CD4-positive, alpha-beta T cell treated with Interleukin-15 for 4 hours (primary cell): ENCODE data around the gene CDC42BPB.
A peak's percentile ranks its signal among the peaks of the same experiment; 100 is the strongest.

Source experiments
- DNase-seq: peaks from one replicate; pipeline ENCODE4 v3.0.0-alpha.2; 2020; ENCODE audit warnings: low spot score

The CDC42BPB gene, protein sequence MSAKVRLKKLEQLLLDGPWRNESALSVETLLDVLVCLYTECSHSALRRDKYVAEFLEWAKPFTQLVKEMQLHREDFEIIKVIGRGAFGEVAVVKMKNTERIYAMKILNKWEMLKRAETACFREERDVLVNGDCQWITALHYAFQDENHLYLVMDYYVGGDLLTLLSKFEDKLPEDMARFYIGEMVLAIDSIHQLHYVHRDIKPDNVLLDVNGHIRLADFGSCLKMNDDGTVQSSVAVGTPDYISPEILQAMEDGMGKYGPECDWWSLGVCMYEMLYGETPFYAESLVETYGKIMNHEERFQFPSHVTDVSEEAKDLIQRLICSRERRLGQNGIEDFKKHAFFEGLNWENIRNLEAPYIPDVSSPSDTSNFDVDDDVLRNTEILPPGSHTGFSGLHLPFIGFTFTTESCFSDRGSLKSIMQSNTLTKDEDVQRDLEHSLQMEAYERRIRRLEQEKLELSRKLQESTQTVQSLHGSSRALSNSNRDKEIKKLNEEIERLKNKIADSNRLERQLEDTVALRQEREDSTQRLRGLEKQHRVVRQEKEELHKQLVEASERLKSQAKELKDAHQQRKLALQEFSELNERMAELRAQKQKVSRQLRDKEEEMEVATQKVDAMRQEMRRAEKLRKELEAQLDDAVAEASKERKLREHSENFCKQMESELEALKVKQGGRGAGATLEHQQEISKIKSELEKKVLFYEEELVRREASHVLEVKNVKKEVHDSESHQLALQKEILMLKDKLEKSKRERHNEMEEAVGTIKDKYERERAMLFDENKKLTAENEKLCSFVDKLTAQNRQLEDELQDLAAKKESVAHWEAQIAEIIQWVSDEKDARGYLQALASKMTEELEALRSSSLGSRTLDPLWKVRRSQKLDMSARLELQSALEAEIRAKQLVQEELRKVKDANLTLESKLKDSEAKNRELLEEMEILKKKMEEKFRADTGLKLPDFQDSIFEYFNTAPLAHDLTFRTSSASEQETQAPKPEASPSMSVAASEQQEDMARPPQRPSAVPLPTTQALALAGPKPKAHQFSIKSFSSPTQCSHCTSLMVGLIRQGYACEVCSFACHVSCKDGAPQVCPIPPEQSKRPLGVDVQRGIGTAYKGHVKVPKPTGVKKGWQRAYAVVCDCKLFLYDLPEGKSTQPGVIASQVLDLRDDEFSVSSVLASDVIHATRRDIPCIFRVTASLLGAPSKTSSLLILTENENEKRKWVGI (N-terminal part only)

DNA sequence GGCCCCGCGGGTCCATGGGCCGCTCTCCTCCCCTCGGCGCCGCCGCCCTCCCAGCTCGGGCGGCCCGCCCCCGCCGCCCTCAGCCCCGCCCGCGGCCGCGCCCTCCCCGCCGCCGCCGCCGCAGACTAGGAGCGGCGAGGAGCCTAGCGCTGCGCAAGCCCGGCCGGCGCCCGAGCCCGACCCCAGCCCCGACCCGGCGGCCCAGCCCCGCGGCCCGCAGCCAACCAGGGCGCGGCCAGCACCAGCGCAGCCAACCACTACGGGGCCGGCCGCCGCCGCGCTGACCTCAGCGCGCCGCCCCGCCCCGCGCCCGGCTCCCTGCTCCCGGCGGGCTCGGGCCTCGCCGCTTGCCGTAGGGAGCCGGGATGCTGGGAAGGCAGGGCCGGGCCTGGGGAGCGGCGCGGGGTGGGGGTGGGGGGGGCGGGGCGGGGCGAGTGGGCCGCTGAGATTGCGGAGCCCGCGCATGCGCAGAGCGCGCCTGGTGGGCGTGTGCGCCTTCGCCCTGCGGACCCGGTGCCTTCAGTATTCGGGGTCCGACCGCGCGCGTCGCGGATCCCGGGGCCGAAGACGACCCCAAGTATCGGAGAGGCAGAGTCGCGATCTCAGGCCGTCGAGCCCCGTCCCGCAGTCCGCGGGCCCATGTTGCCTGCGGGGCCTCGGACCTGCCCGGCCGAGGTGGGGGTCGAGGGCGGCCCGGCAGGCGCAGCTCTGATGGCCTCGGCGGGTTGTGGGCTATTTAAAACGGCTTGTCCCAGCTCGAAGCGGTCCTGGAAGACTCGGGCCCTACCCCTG, at the start of gene CDC42BPB:
Gene CDC42BPB, minus strand, starts transcription at position 178 of the 792 bp plus-strand sequence. CDS start 376 bp downstream, outside the sequence.
- DNase-seq, result peak; percentile 62

DNA sequence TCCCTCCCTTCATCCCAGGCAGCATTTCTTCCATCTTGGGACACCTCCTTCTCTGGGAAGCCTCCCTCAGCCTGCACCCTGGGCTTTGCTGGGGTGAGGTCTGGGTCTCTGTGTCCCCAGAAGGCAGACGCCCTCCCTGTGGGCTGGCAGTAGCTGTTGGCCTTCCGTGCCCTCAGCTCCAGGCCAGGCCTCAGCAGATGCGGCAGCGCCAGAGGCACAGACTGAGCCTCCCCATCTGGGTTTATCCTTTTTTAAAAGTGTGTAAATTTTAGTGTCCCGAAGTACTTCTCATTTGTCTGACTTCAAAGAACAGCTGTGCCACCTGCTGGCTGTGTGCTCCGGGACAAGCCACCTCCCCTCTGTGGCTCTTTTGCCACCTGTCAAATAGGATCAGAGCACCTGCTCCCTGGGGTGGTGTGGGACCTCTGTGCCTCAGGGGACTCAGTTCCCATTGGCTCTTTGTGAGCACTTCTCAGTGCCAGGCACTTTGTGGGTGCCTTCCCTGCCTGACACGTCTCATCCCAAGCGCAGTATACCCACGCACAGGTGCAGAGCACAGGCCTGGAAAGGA, 48.3 kb upstream of the CDC42BPB start:
- DNase-seq, result no peak

DNA sequence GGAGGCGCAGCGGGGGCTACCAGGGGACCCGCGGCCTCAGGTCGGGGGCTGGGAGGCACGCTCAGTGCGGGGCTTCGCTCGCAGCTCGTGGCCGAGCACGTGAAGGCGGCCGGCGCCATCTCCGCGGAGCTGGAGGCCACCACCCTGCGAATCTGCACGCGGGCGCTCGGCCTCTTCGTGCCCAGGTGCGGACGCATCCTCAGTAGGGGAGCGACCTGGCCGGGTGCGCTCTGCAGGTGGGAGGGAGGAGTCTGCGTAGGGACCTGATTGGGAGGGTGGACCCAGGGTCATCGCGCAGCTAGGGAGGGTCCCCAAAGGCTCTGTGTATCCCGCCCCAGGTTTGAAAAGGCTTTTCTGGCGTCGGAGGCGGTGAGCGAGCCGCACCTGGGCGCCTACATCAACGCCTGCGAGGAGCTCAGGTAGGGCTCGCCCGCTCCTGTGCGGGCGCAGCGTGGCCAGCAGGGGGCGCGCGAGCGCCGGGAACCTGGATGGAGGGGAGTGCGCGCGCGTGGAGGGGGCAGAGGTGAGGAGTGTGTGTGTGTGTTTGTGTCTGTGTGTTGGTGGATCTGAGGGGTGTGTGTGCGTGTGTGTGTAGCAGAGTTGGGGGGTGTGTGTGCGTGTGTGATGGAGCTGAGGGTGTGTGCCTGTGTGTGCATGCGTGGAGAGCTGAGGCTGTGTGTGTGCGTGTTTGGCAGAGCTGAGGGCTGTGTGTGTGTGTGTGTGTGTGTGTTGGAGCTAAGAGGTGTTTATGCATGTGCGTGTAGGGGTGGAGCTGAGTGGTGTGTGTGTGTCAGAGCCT, 47.5 kb upstream of the CDC42BPB start:
- peak; percentile 71 for DNase-seq

DNA sequence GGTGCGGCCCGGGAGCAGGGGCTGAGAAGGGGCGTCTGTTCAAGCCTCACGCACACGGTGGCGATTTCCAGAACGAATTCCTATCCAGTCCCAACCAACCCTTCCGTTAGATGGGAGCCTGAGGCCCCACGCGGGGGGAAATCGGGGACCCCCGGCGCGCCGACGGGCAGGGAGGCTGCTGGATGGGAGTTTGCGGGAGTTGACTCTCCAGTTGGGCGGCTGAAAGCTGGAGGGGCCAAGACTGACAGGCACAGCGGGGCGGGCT, 47.0 kb upstream of the CDC42BPB start:
- no peak for DNase-seq

DNA sequence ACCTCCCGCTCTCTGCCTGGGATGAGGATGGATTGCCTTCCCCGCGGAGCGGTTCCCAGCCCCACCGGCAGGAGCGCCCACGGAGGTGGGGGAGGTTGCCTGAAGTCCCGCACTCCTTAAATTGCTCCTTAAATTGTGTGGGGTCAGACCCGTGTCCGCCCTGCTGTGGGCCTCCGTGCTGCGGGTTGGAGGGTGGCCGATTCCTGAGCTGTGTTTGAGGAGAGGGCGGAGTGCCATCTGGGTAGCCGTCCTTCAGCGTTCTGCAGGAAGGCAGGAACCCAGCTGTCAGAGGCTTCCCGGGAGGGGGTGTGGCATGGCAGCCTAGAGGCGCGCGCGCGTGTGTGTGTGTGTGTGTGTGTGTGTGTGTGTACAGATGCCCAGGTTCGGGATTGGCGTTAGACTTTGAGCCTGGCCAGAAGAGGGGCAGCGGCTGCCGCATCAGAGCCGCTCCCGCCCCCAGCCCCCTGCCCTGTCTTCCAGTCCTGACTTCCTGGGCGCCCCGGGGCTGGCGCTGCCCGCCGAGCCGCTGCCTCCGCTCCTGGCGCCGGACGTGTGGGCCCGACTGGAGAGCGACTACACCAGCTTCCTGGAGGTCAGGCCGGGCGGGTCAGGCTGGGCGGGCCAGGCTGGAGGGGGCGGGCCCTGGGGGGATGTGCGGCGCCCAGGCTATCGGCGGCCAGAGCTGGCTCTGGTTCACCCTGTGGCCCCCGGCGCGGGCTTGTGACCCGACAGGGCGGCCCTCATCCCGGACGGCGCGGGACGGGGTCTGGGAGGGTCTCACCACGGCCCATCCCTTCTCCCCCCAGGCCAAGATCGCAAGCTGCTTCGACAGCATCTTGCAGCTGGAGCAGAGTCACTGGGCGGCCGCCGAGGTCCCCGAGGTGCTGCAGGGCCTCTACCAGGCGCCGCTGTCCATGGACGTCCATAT, 46.4 kb upstream of the CDC42BPB start:
- no peak for DNase-seq

DNA sequence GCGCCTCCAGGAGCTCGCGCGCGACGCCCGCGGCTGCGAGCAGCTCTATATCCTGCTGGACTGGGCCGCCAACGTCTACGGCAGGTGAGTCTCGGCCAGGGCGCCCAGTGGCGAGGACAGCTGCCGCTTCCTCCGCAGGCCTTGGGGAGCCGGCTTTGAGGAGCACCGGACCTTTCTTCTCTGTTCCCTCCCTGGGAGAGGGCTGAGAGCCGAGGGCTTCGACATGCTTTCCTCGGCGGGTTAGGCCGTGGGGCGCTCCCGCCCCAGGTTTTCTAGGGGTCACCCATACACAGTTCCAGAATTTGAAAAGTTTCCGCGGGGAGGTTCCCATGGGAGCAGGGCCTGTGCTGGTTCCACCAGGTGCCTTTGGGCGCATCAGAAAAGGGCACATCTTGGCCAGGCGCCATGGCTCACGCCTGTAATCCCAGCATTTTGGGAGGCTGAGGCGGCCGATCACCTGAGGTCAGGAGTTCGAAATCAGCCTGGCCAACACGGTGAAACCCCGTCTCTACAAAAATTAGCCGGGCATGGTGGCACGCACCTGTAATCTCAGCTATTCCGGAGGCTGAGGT, 45.4 kb upstream of the CDC42BPB start:
- no peak for DNase-seq

DNA sequence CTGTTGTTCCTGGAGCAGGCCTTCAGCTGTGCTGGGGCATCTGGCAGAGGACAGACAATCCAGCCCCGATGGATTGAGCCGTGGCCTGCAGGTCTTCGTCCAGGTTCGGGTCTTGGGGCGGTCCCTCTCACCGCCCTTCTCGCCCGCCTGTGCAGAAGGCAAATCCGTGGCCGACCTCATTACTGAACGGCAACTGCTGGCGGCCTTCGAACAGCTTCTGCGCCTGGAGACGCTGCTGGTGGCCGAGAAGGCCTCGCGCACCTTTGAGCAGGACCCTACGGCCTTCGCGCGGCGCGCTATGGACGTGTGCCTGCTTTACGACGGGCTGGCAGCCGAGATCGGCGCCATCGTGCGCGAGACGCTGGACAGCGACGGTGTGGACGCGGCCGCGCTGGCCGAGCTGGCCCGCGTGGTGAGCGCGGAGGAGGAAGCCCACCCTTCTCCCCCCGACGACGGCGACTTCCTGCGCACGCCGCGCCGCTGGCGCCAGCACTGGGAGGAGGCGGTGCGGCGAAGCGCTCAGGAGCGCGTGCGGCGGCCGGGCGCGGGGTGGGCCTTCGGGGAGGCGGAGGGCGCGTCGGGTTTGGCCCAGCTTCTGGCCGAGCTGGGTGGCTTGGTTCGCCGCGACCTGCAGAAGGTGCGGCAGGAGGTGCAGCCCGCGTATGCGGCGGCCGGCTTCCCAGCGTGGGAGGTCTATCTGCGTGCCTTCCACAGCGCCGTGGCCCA, 44.8 kb upstream of the CDC42BPB start:
- DNase-seq, result no peak

DNA sequence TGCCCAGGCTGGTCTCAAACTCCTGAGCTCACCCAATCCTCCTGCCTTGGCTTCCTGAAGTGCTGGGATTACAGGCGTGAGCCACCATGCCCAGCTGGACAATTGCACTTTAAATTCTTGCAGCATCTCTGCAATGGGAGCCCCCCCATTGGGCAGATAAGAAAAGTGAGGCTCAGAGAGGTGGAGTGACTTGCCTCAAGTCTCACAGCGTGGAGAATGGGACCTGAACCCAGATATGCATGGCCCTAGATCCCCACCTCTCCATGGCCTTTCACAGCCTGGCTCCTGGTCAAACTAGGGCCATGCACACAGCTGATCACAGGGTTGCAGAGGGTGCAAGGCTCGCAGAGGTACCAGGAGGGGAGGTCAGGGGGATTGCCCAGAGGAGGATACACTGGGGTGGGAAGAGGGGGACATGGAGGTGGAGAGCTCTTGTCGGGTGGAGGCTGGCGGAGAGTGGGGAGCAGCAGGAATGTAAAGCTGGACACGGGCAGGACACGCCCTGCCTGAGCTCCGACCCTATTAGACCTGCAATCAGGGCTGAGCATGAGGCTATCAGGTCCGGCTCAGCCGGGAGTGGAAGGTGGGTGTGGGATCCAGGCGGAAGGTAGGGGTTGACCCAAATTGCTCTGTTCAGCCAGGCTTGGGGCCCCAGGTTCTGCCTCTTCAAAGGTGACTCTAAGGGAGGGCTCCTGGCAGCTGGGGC, 44.1 kb upstream of the CDC42BPB start:
- no peak for DNase-seq

DNA sequence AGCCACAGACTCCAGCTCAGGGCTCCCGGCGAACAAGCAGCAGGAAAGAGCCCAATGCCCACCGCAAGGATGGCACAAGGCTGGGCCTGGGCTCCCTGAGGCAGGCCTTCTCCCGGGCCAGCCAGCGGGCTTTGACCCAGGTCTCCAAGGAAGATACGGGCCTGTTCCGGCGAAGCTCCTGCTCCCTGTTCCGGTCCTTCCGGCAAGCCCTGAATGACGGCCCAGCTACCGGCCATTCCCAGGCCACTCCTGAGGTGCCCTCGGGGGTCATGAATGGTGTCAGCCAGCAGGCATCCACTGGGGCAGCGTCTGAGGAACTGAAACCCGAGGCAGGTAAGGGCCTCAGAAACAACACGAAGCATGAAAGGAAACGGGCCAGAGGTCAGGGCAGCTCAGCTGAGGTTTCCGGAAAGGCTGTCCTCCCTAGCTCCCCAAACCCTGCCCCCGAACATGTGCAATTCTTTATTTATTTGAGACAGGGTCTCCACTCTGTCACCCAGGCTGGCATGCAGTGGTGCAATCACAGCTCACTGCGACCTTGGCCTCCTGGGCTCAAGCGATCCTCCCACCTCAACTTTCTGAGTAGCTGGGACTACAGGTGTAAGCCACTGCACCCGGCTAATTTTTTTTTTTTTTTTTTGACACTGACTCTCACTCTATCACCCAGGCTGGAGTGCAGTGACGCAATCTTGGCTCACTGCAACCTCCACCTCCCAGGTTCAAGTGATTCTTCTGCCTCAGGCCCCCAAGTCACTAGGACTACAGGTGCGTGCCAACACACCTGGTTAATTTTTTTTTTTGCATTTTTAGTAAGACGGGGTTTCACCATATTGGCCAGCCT, 43.2 kb upstream of the CDC42BPB start:
- no peak for DNase-seq

DNA sequence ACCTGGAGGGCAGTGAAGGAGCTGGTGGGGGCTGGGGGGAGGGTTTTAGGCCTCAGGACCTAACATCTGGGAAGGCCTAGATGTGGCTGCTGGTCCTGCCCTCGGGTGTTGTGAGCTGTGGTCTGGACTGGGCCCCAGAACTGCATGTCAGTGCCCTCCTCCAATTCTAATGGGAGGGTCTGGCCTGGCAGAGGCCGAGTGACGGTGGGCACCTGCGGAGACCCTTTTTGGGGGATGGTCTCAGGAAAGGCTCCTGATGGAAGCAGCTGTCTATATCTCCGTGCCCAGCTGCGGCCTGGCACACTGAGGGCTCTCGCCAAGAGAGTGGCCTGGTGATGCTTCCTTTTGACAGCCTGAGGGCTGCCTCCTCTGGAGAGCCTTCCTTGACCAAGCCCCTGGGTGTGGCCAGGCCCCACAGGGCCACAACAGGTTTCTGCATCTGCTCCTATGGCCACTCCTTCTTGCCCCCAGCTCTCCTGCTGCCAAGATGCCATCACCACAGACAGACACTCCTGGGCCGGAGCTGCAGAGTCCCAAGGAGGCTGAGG, 42.5 kb upstream of the CDC42BPB start:
- no peak for DNase-seq

DNA sequence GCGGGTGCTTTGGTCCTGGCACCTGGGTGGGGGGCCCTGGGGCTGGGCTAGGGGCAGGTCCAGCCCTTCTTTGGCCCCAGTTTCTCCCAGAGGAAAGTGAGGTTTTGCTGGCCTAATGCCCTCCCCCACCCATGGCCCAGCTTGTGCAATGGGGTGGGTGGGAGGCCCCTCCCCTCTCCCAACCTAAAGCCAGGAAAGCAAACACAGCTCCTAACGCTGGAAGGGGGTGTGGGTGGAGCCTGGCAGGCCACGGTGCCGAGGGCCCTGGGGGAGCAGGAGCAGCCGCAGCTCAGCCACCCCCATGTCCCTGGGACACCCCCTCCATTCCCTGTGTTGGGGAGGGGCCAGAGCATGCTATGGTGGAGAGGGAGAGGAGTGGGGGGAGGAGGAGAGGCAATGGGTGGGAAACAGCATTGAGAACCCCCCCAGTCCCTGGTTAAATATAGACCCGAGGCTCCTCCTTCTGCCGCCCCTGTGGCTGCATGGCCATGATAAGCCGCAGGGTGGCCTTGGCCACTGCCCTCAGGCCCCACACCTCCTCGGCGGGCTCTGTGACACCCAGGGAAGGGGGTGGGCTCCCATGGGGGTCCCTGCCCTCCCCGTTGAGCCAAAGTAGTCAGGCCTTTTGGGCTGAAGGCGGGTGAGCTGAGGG, 41.9 kb upstream of the CDC42BPB start:
- no peak for DNase-seq

DNA sequence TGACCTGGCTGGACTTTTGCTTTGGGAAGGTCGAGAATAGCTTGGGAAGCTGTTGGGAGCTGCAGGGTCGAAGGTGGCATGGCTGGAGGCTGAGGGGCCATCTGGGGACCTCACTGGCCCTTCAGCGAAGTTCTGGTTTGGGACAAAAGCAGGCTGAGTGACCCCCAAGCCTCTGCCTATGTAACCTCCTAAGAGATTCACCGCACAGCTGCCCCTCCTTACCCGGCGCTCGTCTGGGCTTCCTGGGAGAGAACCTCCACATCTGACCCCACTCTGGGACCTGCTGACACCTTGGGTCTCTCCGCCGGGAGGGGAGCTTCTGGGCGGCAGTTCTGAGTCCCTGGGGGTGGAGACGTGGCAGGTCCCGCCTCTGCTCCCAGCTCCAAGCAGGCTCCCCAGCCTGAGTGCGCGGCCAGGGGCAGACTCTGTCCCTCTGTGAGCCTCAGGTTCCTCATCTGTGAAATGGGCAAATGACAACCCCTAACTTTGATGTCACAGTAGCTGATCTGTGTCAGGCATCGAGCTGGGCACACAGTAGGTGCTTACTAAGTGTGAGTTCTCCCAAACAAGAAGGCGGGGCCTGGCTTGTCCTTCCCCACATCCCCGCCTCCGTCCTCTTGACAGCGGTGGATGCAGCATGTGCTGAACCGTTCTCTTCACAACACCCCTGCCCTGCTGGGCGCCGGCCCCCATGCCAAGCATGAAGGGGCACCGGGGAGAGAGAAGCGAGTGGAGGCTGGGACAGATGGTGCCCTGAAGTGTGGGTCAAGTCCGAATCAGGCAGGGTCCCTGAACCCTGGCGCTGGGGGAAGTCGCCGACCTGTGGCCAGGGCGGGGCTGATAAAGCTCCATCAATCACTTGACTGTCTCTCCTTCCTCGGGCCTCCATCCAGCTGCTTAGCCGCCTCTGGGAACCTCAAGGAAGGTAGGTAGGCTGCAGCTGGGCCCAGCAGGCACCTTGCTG, 40.9 kb upstream of the CDC42BPB start:
- no peak for DNase-seq

DNA sequence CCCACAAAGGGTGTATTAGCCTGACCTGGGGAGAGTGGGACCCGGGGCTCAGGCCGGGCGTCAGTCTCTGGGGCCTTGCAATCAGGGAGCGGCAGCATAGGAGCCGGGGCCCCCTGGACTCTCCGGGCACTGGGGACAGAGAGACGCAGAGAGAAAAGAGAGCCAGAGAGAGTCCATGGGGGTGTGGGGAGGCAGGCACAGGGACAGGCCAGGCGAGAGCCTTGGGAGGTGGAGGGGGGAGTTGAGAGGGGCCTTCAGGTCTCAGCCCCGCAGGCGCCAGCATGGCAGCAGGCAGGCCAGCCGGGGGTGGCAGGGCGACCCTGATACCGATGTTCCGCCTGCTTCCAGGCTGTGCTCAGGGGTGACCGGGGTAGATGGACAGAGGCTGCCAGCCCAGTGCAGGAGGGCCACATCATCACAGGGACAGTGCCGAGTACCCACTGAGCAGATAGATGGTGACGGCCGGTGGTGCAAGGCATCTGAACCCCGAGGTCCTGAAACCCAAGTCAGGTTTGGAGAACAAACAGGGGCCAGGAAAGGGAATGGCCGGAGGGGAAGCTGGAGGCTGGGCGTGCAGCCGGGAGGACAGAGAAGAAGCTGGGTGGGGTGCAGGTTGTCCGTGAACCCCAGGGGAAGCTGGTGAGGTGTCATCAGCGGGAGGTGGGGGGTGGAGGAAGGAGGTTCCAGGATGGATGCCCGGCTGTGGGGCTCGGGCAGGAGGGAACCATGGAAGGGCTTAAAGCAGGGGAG, 40.1 kb upstream of the CDC42BPB start:
- DNase-seq, result no peak

DNA sequence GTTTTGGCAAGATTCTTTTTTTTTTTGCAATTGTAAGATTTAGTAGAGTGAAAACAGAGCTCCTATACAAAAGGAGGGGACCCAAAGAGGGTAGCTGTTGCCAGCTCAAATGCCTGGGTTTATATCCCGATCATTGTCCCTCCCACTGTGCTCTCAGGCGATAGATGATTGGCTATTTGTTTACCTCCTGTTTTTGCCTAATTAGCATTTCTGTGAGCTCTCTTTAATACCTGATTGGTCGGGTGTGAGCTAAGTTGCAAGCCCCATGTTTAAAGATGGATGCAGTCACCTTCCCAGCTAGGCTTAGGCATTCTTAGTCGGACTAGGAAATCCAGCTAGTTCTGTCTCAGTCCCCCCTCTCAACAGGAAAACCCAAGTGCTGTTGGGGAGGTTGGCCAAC, 39.0 kb upstream of the CDC42BPB start:
- DNase-seq, result no peak
